ENCODE measurements around the gene PRMT7.
A peak's percentile ranks its signal among the peaks of the same experiment; 100 is the strongest.

Gene PRMT7

GRCh38 chr16:68362262-68362913 is 51.6 kb downstream of the PRMT7 start:
- FAIRE-seq (no peak), DNase-seq (ENCODE audit: low spot score) (no peak)

GRCh38 chr16:68362947-68363657 is 52.3 kb downstream of the PRMT7 start:
- no peak for FAIRE-seq
- no peak for DNase-seq (ENCODE audit: low spot score)

- DNase-seq (ENCODE audit: low spot score) = no peak
- FAIRE-seq = no peak
Measured at GRCh38 chr16:68363658-68364521, 53.1 kb downstream of the PRMT7 start.

- FAIRE-seq (no peak), DNase-seq (ENCODE audit: low spot score) (no peak)
Measured at GRCh38 chr16:68364561-68364998, 53.8 kb downstream of the PRMT7 start.

- DNase-seq (ENCODE audit: low spot score) (peak; percentile 7), FAIRE-seq (no peak)
Measured at GRCh38 chr16:68365167-68365817, 54.5 kb downstream of the PRMT7 start.

GRCh38 chr16:68366062-68366461 is 55.2 kb downstream of the PRMT7 start:
- no peak for DNase-seq (ENCODE audit: low spot score)
- FAIRE-seq = no peak

- FAIRE-seq (no peak), DNase-seq (ENCODE audit: low spot score) (no peak)
Measured at GRCh38 chr16:68367030-68367429, 56.2 kb downstream of the PRMT7 start.

GRCh38 chr16:68367440-68367839 is 56.6 kb downstream of the PRMT7 start:
- DNase-seq (ENCODE audit: low spot score) = no peak
- no peak for FAIRE-seq

GRCh38 chr16:68367891-68368290 is 57.1 kb downstream of the PRMT7 start:
- FAIRE-seq = no peak
- DNase-seq (ENCODE audit: low spot score) = no peak

GRCh38 chr16:68368301-68368888 is 57.6 kb downstream of the PRMT7 start:
- FAIRE-seq = no peak
- no peak for DNase-seq (ENCODE audit: low spot score)

- FAIRE-seq = no peak
- no peak for DNase-seq (ENCODE audit: low spot score)
Measured at GRCh38 chr16:68369168-68369567, 58.3 kb downstream of the PRMT7 start.

- no peak for FAIRE-seq
- DNase-seq (ENCODE audit: low spot score) = no peak
Measured at GRCh38 chr16:68369697-68370580, 59.1 kb downstream of the PRMT7 start.

- FAIRE-seq = no peak
- no peak for DNase-seq (ENCODE audit: low spot score)
Measured at GRCh38 chr16:68370581-68371275, 59.9 kb downstream of the PRMT7 start.

- FAIRE-seq = no peak
- no peak for DNase-seq (ENCODE audit: low spot score)
Measured at GRCh38 chr16:68371276-68371651, 60.4 kb downstream of the PRMT7 start.

- DNase-seq (ENCODE audit: low spot score) (no peak), FAIRE-seq (no peak)
Measured at GRCh38 chr16:68371706-68372380, 61.0 kb downstream of the PRMT7 start.

GRCh38 chr16:68372381-68372720 is 61.5 kb downstream of the PRMT7 start:
- FAIRE-seq (no peak), DNase-seq (ENCODE audit: low spot score) (no peak)

GRCh38 chr16:68372806-68373205 is 62.0 kb downstream of the PRMT7 start:
- DNase-seq (ENCODE audit: low spot score) = no peak
- no peak for FAIRE-seq

- no peak for DNase-seq (ENCODE audit: low spot score)
- no peak for FAIRE-seq
Measured at GRCh38 chr16:68373528-68374245, 62.9 kb downstream of the PRMT7 start.
